Left colon (tissue), 2 donors: ENCODE data around the gene TRPM3. TPM values are rescaled to one million over a fixed set of nuclear protein-coding genes. Genes with fewer than 3 reads are reported as not detected.
A peak's percentile ranks its signal among the peaks of the same experiment; 100 is the strongest.
"Not testable (repeated sequence)": the region's sequence is repeated elsewhere in the genome, so short reads cannot be mapped to it uniquely, and the experiment has no call there.

Experiments
- ATAC-seq: fragments of 200-7000 bp; cut with Tn5 transposase; one replicate; pipeline ENCODE4 v1.9.1; 2020; ENCODE audit warnings: mild to moderate bottlenecking, moderate library complexity
- DNase-seq, 2 donors: peaks; one replicate each; pipeline ENCODE4 v3.0.0-alpha.2; 2020
- intact Hi-C, 2 donors: fragments of 100-400 bp; cut with DNase I in 1 of 2; cut with micrococcal nuclease in 1 of 2; formaldehyde crosslinking; loops; one replicate each; pipeline versions ENCODE4 v1.11.2 to v1.14.0; 2022; cut with DNase I, micrococcal nuclease
- total RNA-seq, 2 donors: library from RNA; stranded (reverse); fragmentation: NEBNext Ultra II Directional; extraction: Animal tissue kit (Norgen Biotek cat#: 25700); gene quantifications; one replicate each; pipeline ENCODE4 v1.2.1, GENCODE V29; 2021
- donor health status: DM: no; HTN: no; CAD: no.
- donor health status: DM: yes; HTN: yes; CAD: no.

The TRPM3 gene
- total RNA-seq, 2 donors from 2014 or later: 0.22 to 0.73 TPM

DNA sequence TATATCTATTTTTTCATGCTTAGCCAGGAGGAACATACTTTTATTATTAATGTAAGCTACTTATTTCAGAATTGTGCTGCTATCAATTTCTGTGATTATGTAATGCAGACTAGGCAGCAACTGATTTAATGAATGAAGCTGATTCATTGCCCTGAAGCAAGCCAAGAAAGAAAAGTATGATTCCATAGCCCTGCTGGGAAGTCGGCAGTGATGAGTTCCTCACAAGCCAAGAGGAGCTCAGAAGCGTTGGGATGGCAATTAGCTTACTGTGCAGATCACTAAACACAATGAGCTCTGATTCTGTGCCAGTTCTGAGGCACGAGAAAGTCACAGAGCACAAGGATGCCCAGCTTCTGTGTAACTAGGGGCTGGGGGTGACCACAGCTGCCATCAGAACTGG is 452.7 kb downstream of the TRPM3 start:
- intact Hi-C loops: no loop called here
- ATAC-seq (no peak), DNase-seq (no peak)

DNA sequence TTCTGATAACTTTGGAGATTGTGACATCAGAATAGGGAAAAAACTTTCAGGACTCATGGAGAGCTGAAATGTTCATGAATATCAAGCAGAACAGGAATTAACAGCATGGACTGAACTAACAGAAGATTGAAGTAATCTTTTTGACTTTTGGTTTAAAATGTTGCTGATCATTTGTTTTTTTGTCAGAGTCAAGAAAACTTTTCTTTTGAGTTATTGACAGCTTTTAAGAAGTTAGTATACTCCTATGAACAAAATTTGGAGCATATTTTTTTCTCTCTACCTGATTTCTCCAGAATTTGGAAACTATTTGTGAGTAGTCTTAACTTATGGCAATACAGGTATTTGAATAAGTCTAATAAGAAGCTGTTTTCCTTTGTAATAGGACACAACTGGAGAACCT is 462.7 kb downstream of the TRPM3 start:
- ATAC-seq: no peak
- DNase-seq: no peak
- intact Hi-C loops: no loop called here

DNA sequence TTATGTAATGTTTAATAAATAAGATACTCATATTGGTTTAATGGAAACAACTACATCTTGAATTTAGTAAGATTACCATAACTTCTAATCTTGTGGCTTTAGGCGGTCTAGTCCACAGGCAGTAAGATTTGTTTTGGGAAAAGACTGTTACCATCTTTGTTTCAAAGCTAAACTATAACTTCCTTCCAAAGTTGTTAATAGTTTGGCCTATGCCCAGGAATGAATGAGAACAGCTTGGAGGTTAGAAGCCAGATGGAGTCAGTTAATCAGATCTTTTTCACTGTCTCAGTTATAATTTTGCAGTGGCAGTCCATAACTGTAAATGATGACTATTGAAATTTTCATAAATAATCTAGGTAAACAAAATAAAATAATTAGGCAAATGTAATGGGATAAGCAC is 465.1 kb downstream of the TRPM3 start:
- ATAC-seq (no peak), DNase-seq (no peak)
- intact Hi-C loops: no loop called here

DNA sequence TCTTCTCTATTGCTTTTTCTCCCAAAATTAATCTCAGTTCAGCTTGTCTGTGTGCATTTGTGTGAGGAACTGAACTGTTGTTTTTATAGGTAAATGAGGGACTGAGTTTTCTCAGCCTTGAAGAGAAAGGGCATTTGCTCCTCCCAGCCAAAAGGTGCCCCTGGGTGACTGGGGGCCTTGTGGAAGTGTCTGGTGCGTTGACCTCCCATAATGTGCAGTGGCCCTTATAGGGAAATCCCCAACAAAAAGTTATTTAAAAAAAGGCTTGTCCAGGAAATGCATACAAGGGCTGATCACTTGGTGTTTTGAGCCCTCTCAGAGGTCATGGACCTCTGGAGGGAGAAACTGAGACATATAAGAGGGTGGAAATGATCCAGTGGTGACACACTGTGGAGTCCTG is 467.3 kb downstream of the TRPM3 start:
- ATAC-seq: no peak
- no peak for DNase-seq
- intact Hi-C loops: no loop called here

DNA sequence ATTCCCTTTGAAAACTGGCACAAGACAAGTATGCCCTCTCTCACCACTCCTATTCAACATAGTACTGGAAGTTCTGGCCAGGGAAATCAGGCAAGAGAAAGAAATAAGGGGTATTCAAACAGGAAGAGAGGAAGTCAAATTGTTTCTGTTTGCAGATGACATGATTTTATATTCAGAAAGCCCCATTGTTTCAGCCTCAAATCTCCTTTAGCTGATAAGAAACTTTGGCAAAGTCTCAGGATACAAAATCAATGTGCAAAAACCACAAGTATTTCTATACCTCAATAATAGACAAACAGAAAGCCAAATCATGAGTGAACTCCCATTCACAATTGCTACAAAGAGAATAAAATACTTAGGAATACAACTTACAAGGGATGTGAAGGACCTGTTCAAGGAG is 476.8 kb downstream of the TRPM3 start:
- intact Hi-C loops: loop anchor here in 1 of 2 donors (5.0 kb wide), 1 partner anchor 603 kb away; no protein-coding TSS in a partner anchor
- not testable (repeated sequence) for DNase-seq, ATAC-seq

DNA sequence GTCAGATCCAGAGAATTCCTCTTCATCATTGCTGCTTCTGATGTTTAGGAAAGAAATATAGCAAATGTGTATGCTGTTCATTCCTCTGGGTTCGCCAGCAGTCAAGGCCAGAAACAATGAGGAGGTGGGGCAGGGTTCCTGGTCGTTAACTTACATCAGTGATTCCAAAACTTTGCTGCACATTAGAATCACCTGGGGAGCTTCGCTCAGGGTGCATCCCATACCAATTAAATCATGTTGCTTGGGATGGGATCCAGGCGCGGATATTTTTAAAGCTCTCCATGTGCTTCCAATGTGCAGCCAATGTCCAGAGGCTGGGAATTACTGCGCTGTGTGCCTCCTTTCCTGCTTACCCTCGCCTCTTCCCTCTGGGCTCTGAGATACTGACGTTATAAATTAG is 479.1 kb downstream of the TRPM3 start:
- ATAC-seq (no peak), DNase-seq (no peak)
- intact Hi-C loops: loop anchor here in 1 of 2 donors (5.0 kb wide), 1 partner anchor 605 kb away; no protein-coding TSS in a partner anchor

DNA sequence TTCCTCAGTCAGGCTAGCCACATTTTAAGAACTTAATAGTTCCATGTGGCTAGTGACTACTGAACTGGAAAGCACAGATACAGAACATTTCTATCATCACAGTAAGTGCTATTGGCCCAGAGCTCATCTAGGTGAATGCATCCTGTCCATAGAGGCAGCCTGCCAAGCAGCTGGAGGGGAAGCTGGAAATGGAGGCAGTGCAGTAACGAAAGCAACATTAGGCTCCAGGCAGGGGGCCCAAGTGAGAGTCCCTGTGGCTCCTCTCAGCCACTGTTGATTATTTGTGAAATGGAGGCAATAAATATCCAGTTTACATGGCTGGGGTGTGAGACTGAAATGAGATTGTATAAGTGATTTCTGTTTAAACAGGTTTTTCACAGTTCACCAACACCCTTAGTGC is 479.8 kb downstream of the TRPM3 start:
- intact Hi-C loops: loop anchor here in 1 of 2 donors (5.0 kb wide), 1 partner anchor 606 kb away; no protein-coding TSS in a partner anchor
- DNase-seq (no peak), ATAC-seq (no peak)

DNA sequence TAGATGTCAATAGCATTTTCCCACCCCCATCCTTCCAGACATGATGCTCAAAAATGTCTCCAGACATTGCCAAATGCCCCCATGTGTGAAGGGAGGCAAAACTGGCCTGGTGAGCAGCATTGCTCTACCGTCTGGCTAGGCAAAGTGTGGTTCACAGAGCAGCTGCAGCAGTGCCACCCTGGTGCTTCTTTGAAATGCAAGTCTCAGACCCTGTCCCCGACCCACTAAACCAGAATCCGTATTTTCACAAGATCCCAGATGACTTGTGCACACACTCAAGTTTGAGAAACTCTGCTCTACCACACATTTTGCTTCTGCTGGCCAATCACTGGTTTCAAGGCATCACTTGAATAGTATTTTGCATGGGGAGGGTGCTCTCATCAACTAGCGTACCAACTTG is 480.4 kb downstream of the TRPM3 start:
- intact Hi-C loops: loop anchor here in 1 of 2 donors (5.0 kb wide), 1 partner anchor 606 kb away; no protein-coding TSS in a partner anchor
- DNase-seq: no peak
- ATAC-seq: no peak

DNA sequence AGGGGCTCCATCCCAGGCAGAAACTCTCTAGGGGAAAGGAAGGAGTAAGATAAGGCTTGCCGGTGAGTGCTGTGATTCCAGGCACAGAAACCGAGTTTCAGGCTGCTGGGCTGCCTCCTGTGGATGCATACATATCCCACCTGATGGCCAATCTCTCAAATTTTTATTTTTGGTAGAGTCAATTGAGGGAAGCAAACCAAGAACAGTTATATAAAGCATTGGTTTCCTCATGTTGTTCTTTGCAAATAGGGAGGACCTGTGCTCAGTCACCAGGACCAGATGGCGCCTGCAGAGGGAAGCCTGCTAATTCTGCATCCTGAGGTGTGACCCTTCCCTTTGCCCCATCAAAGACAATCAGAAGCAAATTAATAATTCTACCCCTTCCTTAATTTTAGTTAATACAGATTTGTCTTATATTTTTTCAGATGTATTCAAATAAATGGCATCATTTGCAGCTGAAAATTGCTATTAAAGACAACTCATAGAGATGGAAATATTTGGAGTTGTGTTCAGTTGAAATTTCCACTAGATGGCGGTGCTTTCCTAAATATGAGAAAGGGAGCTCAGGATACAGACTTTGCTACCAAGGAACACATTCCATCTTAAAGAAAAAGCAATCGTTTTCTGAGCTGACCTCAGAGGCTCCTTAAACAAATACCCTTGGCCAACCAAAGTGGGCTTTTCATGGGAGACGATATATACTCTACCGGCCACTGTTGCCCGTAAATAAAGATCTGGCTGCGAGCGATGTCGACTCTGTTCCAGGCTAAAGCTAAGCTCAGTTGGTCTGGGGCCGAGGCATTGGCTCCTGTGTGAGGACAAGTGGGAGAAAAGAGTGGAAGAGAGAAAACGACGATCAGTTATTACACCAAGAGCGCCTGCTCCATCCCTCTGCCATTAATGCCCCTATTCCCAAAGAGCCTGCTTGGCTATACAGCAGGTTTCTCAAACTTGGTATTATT is 481.3 kb downstream of the TRPM3 start:
- ATAC-seq (peak; percentile 46), DNase-seq (no peak)
- intact Hi-C loops: loop anchor here (5.0 to 10.0 kb wide), 2 partner anchors 605 to 607 kb away; no protein-coding TSS in a partner anchor

DNA sequence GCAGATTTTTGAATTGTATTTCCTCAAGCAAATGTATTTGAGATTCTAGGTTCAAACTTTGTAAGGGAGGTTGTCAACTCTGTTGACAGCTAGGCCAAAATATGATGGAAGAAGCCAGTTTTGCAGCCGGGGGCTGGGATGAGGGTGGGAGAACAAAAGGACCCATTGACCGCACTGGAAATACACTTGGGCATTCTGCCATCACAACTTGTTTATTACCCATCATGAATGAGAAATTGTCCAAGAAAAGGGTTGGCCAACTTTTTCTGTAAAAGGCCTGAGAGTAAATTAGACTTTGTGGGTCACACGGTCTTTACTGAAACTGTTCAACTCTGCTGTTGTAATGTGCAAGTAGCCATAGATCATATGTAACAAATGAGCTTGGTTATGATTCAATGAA is 485.6 kb downstream of the TRPM3 start:
- no peak for ATAC-seq
- no peak for DNase-seq
- intact Hi-C loops: loop anchor here in 1 of 2 donors (10.0 kb wide), 1 partner anchor 609 kb away; no protein-coding TSS in a partner anchor

DNA sequence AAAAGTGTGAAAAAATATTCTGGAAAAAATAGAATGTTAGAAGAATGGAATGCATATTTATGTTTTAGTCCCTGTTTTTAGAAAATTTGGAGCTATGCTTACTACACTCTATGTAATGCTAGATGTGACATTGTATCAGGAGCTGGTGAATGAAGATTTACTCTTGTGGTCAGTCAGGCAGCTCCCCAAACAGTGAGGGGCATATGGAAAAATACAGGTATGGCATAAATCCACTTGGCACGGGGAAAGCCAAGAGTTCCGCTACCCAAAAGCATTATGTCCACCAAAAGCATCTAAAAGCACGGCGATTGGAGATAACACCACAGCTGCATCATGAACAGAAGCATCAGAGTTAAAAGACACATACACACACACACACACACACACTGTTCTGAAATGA is 486.7 kb downstream of the TRPM3 start:
- intact Hi-C loops: loop anchor here in 1 of 2 donors (10.0 kb wide), 1 partner anchor 610 kb away; no protein-coding TSS in a partner anchor
- no peak for DNase-seq
- no peak for ATAC-seq

DNA sequence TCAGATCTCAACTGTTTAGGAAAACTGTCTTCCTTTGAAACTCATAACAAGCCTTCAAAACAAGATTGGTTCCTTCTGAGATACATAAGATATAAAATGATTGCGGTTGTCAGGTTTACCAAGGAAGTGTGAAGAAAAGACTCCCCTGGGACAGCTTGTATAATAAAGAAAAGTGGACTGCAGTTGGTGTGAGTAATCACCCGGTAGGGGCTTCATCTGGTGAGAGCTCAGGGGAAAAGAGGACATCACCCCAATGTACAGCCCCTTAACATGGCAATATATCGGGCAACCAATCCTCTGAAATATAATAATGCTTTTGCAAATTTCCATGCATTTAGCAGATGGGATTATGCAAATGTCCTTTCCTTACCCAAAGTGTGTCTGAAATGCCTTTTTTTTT is 490.4 kb downstream of the TRPM3 start:
- intact Hi-C loops: loop anchor here in 1 of 2 donors (10.0 kb wide), 1 partner anchor 614 kb away; no protein-coding TSS in a partner anchor
- no peak for ATAC-seq
- no peak for DNase-seq

DNA sequence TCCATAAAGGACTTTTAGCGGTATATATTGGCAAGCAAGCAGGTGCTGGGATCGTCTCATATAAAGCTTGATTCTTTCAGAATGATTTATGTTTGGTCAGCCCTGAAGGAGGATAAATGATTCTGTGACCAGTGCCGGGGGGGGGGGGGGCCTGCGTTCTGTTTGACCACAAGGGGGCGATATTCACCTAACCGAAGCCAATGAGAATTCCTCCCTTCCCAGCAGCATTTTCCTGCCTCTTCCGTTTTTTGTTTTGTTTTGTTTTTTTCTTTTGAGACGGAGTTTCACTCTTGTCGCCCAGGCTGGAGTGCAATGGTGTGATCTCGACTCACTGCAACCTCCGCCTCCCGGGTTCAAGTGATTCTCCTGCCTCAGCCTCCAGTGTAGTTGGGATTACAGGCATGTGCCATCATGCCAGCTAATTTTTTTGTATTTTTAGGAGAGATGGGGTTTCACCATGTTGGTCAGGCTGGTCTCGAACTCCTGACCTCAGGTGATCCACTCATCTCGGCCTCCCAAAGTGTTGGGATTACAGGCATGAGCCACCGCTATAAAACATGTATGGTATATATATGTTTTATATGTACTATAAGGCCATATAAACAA is 492.2 kb downstream of the TRPM3 start:
- ATAC-seq, DNase-seq, intact Hi-C loops: not testable (repeated sequence)

DNA sequence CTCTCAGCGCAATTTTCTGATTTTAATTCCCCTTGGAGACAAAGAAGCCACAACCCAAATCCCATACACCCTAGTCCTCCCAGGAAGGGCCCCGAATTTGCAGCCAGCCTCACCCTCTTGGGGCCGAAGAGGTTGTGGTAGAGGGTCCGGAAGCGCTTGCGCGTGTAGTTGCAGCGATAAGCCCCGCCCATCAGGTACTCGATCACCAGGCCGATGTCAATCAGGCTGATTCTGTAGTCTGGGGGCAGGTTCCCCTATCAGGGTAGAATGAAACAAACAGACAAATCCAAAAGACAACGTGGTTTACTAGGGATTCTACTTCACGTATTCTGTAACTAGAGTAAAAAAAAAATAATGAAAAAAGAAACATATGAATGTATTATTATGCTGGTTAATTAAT is 496.3 kb downstream of the TRPM3 start:
- intact Hi-C loops: no loop called here

DNA sequence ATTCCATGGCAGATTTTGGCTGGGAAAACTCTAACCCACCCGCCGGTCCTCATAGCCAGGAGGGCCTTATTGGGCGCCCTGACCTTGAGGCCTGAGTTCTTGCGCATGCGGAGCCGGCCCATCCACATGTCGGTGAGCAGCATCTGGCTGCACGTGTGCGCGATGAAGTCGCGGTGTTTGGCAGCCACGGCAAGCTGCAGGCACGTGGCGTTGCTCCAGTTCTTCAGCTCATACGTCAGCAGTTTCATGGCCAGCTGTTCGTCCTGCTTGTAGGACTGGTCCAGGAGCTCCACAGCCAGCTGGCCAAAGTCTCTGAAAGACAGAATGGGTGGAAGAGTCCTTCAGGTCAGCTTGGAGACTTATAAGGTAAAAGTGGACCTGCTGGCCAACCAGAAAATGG is 502.6 kb downstream of the TRPM3 start:
- intact Hi-C loops: no loop called here
- ATAC-seq (no peak), DNase-seq (no peak)

More for the DNA sequence above, 496.3 kb downstream of the TRPM3 start:
- no peak for DNase-seq
- no peak for ATAC-seq

DNA sequence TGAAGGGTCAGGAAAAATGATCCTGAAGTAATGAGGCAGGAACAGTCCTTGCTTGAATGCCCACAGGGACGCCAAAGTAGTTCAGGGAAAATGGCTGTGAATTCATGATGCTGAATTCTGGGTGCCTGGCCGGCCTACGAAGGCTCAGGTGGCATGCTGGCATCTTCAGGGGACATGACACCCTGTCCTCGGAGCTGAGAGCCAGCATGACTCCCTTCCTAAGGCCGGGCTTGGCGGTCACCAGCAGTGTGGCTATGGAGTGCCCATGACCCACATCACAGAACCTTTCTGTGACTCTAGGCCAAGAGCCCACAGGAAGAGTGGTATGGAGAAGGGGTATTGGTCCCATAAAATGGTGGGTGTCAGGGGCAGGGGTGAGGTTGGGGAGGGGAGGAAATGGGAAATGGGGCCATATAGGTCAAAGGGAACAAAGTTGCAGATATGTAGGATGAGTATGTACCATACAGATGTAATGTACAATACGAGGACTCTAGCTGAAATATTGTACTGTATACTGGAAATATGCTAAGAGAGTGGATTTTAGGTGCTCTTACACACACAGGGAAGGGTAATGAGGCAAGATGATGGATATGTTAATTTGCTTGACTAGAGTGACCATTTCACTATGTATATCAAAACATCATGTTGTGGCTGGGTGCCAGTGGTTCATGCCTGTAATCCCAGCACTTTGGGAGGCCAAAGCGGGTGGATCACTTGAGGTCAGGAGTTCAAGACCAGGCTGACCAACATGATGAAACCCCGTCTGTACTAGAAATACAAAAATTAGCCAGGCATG is 504.2 kb downstream of the TRPM3 start:
- DNase-seq (no peak), ATAC-seq (no peak)
- intact Hi-C loops: no loop called here

DNA sequence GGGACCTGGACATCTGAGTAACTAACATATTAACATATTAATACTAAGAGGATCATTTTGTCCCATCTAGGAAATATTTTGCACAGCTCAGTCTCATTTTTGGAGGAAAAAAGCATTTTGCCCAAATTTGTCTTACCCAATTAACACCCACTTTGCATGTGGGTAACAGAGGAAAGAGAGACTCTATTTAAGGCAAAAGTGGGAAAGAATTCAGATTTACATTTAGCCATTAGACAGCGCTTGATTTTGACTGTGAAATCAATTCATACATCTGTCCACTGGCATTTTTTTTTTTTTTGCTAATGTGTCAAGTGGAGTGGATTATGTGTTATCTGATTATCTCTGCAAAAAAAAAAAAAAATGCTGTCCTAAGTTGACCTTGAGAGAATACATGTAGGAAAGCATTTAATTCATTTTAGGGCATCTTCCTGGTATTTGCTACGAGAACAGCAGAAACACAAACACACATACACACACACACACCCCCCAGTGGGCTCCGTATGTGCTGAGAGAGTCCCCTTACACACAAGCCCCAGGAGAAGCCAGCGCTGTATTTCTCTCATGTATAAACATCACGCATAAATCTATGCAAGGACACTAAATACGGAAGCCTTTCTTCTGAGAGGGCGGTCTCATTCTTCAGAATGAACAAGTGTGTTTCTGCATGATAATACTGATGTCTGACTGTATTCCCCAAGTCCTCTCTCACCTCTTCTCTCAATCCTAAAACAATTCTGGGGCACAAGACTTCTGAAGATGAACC is 505.0 kb downstream of the TRPM3 start:
- intact Hi-C loops: no loop called here
- no peak for ATAC-seq
- DNase-seq: no peak

DNA sequence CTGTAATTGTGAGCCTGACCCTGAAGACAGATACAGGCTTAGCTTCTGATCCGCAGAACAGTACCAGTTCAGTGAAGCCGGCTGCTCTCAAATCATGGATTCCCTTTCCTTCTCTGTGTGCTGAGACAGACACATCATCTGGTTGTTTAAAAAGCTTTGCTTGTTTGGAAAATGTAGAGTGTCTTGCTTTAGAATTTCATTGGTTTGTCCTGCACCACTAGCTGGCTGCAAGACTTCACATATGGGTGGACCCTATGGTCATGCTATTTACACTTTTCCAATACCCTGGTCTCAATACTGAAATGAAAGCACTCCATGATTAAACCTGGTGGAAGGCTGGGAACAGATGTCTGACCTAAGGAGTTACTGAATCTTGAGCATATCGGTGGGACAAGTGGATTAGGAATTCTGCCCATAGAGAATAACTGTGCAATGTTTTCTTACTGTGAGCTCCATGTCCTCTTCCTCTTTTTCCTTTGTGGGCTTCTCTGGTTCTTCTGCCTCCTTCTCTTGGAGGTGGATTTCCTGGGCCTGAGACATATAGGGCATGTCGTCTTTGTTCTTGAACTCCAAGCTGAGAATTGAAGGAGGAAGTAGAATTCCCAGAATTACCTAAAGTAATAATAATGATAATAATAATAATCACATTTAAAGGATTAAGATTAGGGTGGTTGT is 505.8 kb downstream of the TRPM3 start:
- no peak for DNase-seq
- ATAC-seq: no peak
- intact Hi-C loops: no loop called here
